Measurements from ENCODE around the gene HIGD1A. TPM values are rescaled to one million over a fixed set of nuclear protein-coding genes. Genes with fewer than 3 reads are reported as not detected.

HIGD1A gene
- total and polyA plus RNA-seq, 2 of the 8 experiments (the other 6 are each of a cell fraction or from before 2014, with no cell fraction given) = 67.3 to 95.4 TPM

- TF ChIP-seq ATF3 (IDR thresholded peaks at IDR 0.05; ENCODE audit: insufficient read depth, low read depth, low read length) (no peak), CHD2 (IDR thresholded peaks at IDR 0.05; ENCODE audit: low read length) (no peak), NANOG (IDR thresholded peaks at IDR 0.05; ENCODE audit: insufficient read depth, low read depth, low read length, poor library complexity, severe bottlenecking) (no peak), CTBP2 (IDR thresholded peaks at IDR 0.05; ENCODE audit: borderline replicate concordance, insufficient read depth, insufficient read length, low read length) (no peak), SIRT6 (IDR thresholded peaks at IDR 0.05; ENCODE audit: low read length) (no peak)
Measured at GRCh38 chr3:42786212-42786611, 18.1 kb downstream of the HIGD1A start (continued).

Data from H1 (cell line).